HepG2 (cell line): ENCODE results near the gene ACTN1. TPM values are rescaled to one million over a fixed set of nuclear protein-coding genes. Genes with fewer than 3 reads are reported as not detected.

Experiments
- ATAC-seq: fragments of 200-7000 bp; cut with Tn5 transposase; 3 replicates; pipeline ENCODE4 v1.9.1; 2020; ENCODE audit warnings: mild to moderate bottlenecking, moderate library complexity
- BruUV-seq: library from RNA; stranded (reverse); fragments of 400-500 nt; replicated peaks from 2 replicates; lab custom pipeline; 2021; lab: Mats Ljungman, UMichigan
- CTCF ChIA-PET: fragments of 300-600 bp; formaldehyde crosslinking; extraction: SDS; loops from one replicate; lab custom pipeline; 2021; ENCODE audit warnings: low total read pairs, inconsistent platforms, low intra/inter-chr PET ratio; lab: Yijun Ruan, JAX
- POLR2A ChIA-PET: fragments of 350-600 bp; sonication (Branson Sonifier 250); formaldehyde crosslinking; loops from one replicate; lab custom pipeline; 2020; ENCODE audit warnings: antibody characterized with exemption, inconsistent platforms; lab: Yijun Ruan, JAX
- DNase-seq: peaks from one replicate; pipeline ENCODE4 v3.0.0-alpha.2; 2015; ENCODE audit warnings: low spot score
- FAIRE-seq: peaks from 3 replicates; lab custom pipeline; 2011; peaks lifted over from hg19 to GRCh38; lab: Jason Lieb, UNC
- H2AFZ ChIP-seq: one replicate; pipeline ENCODE4 v1.6.1; 2011; ENCODE audit warnings: low read length, inconsistent platforms
- H3K27ac ChIP-seq: fragments of 300-600 bp; 3 replicates; pipeline ENCODE4 v1.8.0; 2011; ENCODE audit warnings: mixed run types, mild to moderate bottlenecking, mixed read lengths, low read length, inconsistent platforms; ENCODE audit not compliant: insufficient read depth; ENCODE audit errors: extremely low read length
- H3K27me3 ChIP-seq, 2 experiments: fragments of 200-600 bp in 1 of 2; 2 replicates in 1 of 2; 3 replicates in 1 of 2; pipeline versions ENCODE4 v1.6.0 to v1.8.0; 2011; ENCODE audit warnings: low read length in 2 of 2, mild to moderate bottlenecking in 2 of 2, moderate library complexity in 2 of 2, inconsistent platforms in 1 of 2; ENCODE audit not compliant: insufficient read depth in 2 of 2, control insufficient read depth in 1 of 2
- H3K36me3 ChIP-seq, 2 experiments: fragments of 200-600 bp in 1 of 2; replicated peaks in 1 of 2; 2 replicates in 1 of 2; 3 replicates in 1 of 2; pipeline versions ENCODE4 v1.5.1 to v1.8.0; 2011; ENCODE audit warnings: low read length in 2 of 2, inconsistent platforms in 1 of 2; ENCODE audit not compliant: insufficient read depth in 2 of 2, control insufficient read depth in 1 of 2
- H3K4me1 ChIP-seq: 2 replicates; pipeline ENCODE4 v1.5.1; 2012; ENCODE audit warnings: low read length, inconsistent platforms; ENCODE audit not compliant: insufficient read depth
- H3K4me2 ChIP-seq: 2 replicates; pipeline ENCODE4 v1.6.0; 2011; ENCODE audit warnings: low read depth, low read length, inconsistent platforms
- H3K4me3 ChIP-seq, 3 experiments: fragments of 200-600 bp in 1 of 3; sonication (generic), shearing (Covaris generic) in 1 of 3; replicated peaks in 1 of 3; 2 replicates each; pipeline ENCODE4 v1.5.1; 2011 to 2016; ENCODE audit warnings: low read length in 3 of 3, inconsistent platforms in 2 of 3, low read depth in 2 of 3, mild to moderate bottlenecking in 2 of 3, control low read depth in 1 of 3, mixed read lengths in 1 of 3; ENCODE audit not compliant: insufficient read depth in 1 of 3
- H3K79me2 ChIP-seq: one replicate; pipeline ENCODE4 v1.6.1; 2011; ENCODE audit warnings: low read length, inconsistent platforms; ENCODE audit not compliant: insufficient read depth
- H3K9ac ChIP-seq: 2 replicates; pipeline ENCODE4 v1.6.0; 2011; ENCODE audit warnings: mild to moderate bottlenecking, low read depth, low read length, inconsistent platforms; ENCODE audit not compliant: insufficient read depth
- H3K9me3 ChIP-seq: 2 replicates; pipeline ENCODE4 v1.5.1; 2012; ENCODE audit warnings: mild to moderate bottlenecking, low read length
- H4K20me1 ChIP-seq: 2 replicates; pipeline ENCODE4 v1.6.0; 2011; ENCODE audit warnings: inconsistent platforms, mild to moderate bottlenecking, low read length, moderate library complexity; ENCODE audit not compliant: insufficient read depth
- ARNT2 ChIP-seq: sonication (generic); formaldehyde crosslinking; IDR thresholded peaks from 2 replicates; pipeline ENCODE4 v1.8.0; 2022; ENCODE audit warnings: mild to moderate bottlenecking, low read depth, missing genetic modification reagents, moderate library complexity
- HDAC1 ChIP-seq: sonication (generic); formaldehyde crosslinking; IDR thresholded peaks from 2 replicates; pipeline ENCODE4 v1.5.1; 2020; ENCODE audit warnings: mild to moderate bottlenecking, missing genetic modification reagents
- IRF2 ChIP-seq: IDR thresholded peaks from 2 replicates; pipeline ENCODE4 v1.6.1; 2018; ENCODE audit warnings: missing genetic modification reagents, missing compliant biosample characterization
- SAP130 ChIP-seq: IDR thresholded peaks from 2 replicates; pipeline ENCODE4 v1.6.1; 2016; ENCODE audit warnings: low read depth
- SOX6 ChIP-seq, 2 experiments: fragments of 450-650 bp in 1 of 2; sonication (generic) in 1 of 2; formaldehyde crosslinking in 1 of 2; IDR thresholded peaks; 2 replicates each; pipeline versions ENCODE4 v1.4.0 to v1.6.1; 2017 to 2020; ENCODE audit warnings: antibody characterized with exemption in 1 of 2, mild to moderate bottlenecking in 1 of 2, missing genetic modification reagents in 1 of 2
- ZNF253 ChIP-seq: sonication (generic); formaldehyde crosslinking; IDR thresholded peaks from 2 replicates; pipeline ENCODE4 v1.8.0; 2022; ENCODE audit warnings: mild to moderate bottlenecking, missing genetic modification reagents, borderline replicate concordance
- ZNF547 ChIP-seq: sonication (generic); formaldehyde crosslinking; IDR thresholded peaks from 2 replicates; pipeline ENCODE4 v1.5.1; 2020; ENCODE audit warnings: mild to moderate bottlenecking, missing genetic modification reagents
- WGBS: methylation state at CpG from one replicate; pipeline ENCODE4 v1.1.6; 2017; ENCODE audit warnings: low lambda C conversion rate; 5-methylcytosine and 5-hydroxymethylcytosine counted together
- in situ Hi-C: cut with HindIII; loops from 2 replicates; pipeline ENCODE4 v1.10.0; 2017; ENCODE audit warnings: low pct_unique_long_range_greater_than_20kb; ENCODE audit not compliant: extremely low pct_ligation_motif_present
- intact Hi-C: fragments of 100-400 bp; cut with micrococcal nuclease; formaldehyde crosslinking; loops from one replicate; pipeline ENCODE4 v1.10.0; 2022; ENCODE audit not compliant: unreplicated experiment
- polyA plus RNA-seq, 8 experiments: library from polyadenylated mRNA; depleted of rRNA in 3 of 8; stranded (reverse) in 7 of 8; unstranded in 1 of 8; fragments of >200 nt; fragmentation: Illumina TruSeq in 4 of 8; extraction: Trizol in 4 of 8; gene quantifications; 2 replicates each; pipeline versions ENCODE4 v1.2.1 to v1.2.3, GENCODE V29; 2011 to 2016; ENCODE audit warnings: low read depth in 4 of 8, missing spikeins in 1 of 8, mixed read lengths in 1 of 8; ENCODE audit not compliant: insufficient read depth in 1 of 8
- total RNA-seq, 5 experiments: library from RNA; depleted of rRNA; stranded (reverse); fragments of >200 nt; fragmentation: Illumina TruSeq; extraction: Trizol; gene quantifications; 2 replicates each; pipeline ENCODE4 v1.2.3, GENCODE V29; 2016; ENCODE audit warnings: low read depth in 1 of 5
- TF ChIP-seq, protein P1 (sequence below): sonication (generic); formaldehyde crosslinking; IDR thresholded peaks from 2 replicates; pipeline ENCODE4 v1.5.1; 2020; ENCODE audit warnings: mild to moderate bottlenecking, missing genetic modification reagents, moderate library complexity
- TF ChIP-seq, protein P2 (sequence below): sonication (generic); formaldehyde crosslinking; IDR thresholded peaks from 2 replicates; pipeline ENCODE4 v1.5.1; 2020; ENCODE audit warnings: mild to moderate bottlenecking, moderate library complexity, missing genetic modification reagents
- TF ChIP-seq, protein P3 (sequence below): sonication (generic); formaldehyde crosslinking; IDR thresholded peaks from 2 replicates; pipeline ENCODE4 v1.4.0; 2020; ENCODE audit warnings: mild to moderate bottlenecking, missing genetic modification reagents
- TF ChIP-seq, protein P4 (sequence below): sonication (generic); formaldehyde crosslinking; conservative IDR thresholded peaks from 2 replicates; pipeline ENCODE4 v1.4.0; 2020; ENCODE audit warnings: missing genetic modification reagents

ACTN1 gene
- total and polyA plus RNA-seq, 2 of the 13 experiments (the other 11 are each of a cell fraction or from before 2014, with no cell fraction given): 58.6 to 162 TPM

DNA sequence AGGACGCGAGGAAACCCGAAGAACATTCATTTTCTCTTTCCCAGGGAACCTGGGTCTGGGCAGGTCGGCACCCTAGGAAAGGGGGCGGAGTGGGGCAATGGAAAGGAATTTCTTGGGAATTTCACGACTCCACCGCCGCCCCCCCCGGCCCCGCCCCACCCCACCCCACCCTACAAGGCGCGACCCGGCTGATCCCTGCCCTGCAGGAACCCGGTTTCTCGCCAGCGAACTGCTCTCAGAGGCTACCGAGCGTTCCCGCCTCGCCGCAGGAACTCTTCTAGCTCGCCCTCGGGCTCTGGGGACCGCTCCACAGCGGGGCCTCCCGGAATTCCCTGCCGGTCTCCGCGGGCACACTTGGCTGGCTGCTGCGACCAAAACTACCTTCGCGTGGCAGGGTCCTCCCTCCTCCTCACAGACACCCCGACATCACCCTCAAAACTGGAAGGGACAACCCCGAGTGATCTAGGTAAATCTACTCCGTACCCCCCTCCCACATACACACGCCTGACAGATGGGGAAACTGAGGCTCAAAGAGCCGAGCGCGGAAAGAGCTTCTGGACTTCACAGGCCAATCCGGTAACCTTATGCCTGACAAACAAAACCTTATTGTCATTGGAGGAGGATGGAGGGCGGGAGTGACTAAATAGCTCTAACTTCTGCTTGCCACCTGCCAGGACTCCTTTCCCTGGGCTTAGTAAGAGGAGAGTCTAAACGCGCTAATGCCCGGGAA lies 785 bp upstream of the ACTN1 start:
- Histone ChIP-seq H3K9ac (peak overlapping the region; percentile 93), H3K36me3 (peaks cover 2 to 6% of the 10 kb centered on the region in 2 experiments; a peak in 3 of 5 replicates), H3K27me3 (no peaks in the 10 kb centered on the region), H4K20me1 (peaks cover 9% of the 10 kb centered on the region), H3K79me2 (peaks cover 34% of the 10 kb centered on the region), H2AFZ (no peak overlapping the region), H3K4me3 (peak overlapping the region; percentile 71 to 97 (median 95); a peak in 5 of 6 replicates), H3K27ac (peak overlapping the region; percentile 90), H3K4me2 (peak overlapping the region; percentile 96), H3K4me1 (peaks cover 61% of the 10 kb centered on the region), H3K9me3 (no peaks in the 10 kb centered on the region)
- CTCF ChIA-PET: interaction anchor here (1.1 kb wide), 1 partner anchor 42 kb away, joined by 3 read pairs; no protein-coding TSS in a partner anchor
- POLR2A ChIA-PET: interaction anchor here (0.9 to 1.6 kb wide), 10 partner anchors 10 to 41 kb away, joined by 3 to 9 read pairs (median 4); no protein-coding TSS in a partner anchor
- BruUV-seq: no TSS peak
- intact Hi-C loops (loop anchor here (1.0 to 5.0 kb wide), 3 partner anchors 25 to 68 kb away; no protein-coding TSS in a partner anchor), in situ Hi-C loops (loop anchor here (5.0 kb wide), 1 partner anchor 38 kb away; no protein-coding TSS in a partner anchor)
- ATAC-seq (peak; percentile 20), DNase-seq (no peak), FAIRE-seq (no peak)
- WGBS: 13% methylated on average over 11 of the region's 44 CpGs
- TF ChIP-seq, protein P1, sequence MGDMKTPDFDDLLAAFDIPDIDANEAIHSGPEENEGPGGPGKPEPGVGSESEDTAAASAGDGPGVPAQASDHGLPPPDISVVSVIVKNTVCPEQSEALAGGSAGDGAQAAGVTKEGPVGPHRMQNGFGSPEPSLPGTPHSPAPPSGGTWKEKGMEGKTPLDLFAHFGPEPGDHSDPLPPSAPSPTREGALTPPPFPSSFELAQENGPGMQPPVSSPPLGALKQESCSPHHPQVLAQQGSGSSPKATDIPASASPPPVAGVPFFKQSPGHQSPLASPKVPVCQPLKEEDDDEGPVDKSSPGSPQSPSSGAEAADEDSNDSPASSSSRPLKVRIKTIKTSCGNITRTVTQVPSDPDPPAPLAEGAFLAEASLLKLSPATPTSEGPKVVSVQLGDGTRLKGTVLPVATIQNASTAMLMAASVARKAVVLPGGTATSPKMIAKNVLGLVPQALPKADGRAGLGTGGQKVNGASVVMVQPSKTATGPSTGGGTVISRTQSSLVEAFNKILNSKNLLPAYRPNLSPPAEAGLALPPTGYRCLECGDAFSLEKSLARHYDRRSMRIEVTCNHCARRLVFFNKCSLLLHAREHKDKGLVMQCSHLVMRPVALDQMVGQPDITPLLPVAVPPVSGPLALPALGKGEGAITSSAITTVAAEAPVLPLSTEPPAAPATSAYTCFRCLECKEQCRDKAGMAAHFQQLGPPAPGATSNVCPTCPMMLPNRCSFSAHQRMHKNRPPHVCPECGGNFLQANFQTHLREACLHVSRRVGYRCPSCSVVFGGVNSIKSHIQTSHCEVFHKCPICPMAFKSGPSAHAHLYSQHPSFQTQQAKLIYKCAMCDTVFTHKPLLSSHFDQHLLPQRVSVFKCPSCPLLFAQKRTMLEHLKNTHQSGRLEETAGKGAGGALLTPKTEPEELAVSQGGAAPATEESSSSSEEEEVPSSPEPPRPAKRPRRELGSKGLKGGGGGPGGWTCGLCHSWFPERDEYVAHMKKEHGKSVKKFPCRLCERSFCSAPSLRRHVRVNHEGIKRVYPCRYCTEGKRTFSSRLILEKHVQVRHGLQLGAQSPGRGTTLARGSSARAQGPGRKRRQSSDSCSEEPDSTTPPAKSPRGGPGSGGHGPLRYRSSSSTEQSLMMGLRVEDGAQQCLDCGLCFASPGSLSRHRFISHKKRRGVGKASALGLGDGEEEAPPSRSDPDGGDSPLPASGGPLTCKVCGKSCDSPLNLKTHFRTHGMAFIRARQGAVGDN (CRISPR knock-in tag): peak; percentile 21
- 0 out of 2 replicates have a peak, but pooled peaks have one; percentile 9 for TF ChIP-seq ARNT2
- TF ChIP-seq, protein P2, sequence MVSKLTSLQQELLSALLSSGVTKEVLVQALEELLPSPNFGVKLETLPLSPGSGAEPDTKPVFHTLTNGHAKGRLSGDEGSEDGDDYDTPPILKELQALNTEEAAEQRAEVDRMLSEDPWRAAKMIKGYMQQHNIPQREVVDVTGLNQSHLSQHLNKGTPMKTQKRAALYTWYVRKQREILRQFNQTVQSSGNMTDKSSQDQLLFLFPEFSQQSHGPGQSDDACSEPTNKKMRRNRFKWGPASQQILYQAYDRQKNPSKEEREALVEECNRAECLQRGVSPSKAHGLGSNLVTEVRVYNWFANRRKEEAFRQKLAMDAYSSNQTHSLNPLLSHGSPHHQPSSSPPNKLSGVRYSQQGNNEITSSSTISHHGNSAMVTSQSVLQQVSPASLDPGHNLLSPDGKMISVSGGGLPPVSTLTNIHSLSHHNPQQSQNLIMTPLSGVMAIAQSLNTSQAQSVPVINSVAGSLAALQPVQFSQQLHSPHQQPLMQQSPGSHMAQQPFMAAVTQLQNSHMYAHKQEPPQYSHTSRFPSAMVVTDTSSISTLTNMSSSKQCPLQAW (CRISPR knock-in tag): 0 out of 2 replicates have a peak, but pooled peaks have one; percentile 20
- no peak for TF ChIP-seq SOX6 (IDR thresholded peaks at IDR 0.05)
- 0 out of 2 replicates have a peak, but pooled peaks have one; percentile 12 for TF ChIP-seq SOX6 (CRISPR knock-in tag; IDR thresholded peaks at IDR 0.05)
- TF ChIP-seq HDAC1 (CRISPR knock-in tag): peak; percentile 3; the same call in 1 of the 2 replicates
- TF ChIP-seq ZNF253 (CRISPR knock-in tag): peak; percentile 28; the same call in 1 of the 2 replicates
- peak; percentile 36; the same call in 1 of the 2 replicates for TF ChIP-seq ZNF547
- TF ChIP-seq, protein P3, sequence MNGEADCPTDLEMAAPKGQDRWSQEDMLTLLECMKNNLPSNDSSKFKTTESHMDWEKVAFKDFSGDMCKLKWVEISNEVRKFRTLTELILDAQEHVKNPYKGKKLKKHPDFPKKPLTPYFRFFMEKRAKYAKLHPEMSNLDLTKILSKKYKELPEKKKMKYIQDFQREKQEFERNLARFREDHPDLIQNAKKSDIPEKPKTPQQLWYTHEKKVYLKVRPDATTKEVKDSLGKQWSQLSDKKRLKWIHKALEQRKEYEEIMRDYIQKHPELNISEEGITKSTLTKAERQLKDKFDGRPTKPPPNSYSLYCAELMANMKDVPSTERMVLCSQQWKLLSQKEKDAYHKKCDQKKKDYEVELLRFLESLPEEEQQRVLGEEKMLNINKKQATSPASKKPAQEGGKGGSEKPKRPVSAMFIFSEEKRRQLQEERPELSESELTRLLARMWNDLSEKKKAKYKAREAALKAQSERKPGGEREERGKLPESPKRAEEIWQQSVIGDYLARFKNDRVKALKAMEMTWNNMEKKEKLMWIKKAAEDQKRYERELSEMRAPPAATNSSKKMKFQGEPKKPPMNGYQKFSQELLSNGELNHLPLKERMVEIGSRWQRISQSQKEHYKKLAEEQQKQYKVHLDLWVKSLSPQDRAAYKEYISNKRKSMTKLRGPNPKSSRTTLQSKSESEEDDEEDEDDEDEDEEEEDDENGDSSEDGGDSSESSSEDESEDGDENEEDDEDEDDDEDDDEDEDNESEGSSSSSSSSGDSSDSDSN (CRISPR knock-in tag): 0 out of 2 replicates have a peak, but pooled peaks have one; percentile 7
- no peak for TF ChIP-seq SAP130
- 0 out of 2 replicates have a peak, but pooled peaks have one; percentile 2 for TF ChIP-seq IRF2 (CRISPR knock-in tag)
- TF ChIP-seq, protein P4, sequence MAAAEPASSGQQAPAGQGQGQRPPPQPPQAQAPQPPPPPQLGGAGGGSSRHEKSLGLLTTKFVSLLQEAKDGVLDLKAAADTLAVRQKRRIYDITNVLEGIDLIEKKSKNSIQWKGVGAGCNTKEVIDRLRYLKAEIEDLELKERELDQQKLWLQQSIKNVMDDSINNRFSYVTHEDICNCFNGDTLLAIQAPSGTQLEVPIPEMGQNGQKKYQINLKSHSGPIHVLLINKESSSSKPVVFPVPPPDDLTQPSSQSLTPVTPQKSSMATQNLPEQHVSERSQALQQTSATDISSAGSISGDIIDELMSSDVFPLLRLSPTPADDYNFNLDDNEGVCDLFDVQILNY (CRISPR knock-in tag): 0 out of 2 replicates have a peak, but pooled peaks have one; percentile 22
